Measurements from ENCODE around the gene SFMBT2. TPM values are rescaled to one million over a fixed set of nuclear protein-coding genes. Genes with fewer than 3 reads are reported as not detected.

The SFMBT2 gene
- total and polyA plus RNA-seq, 4 donors: 2.9 to 11.0 (median 6.5) TPM

- no peak for ATAC-seq (ENCODE audit: insufficient read depth, low FRiP score)
Observed at GRCh38 chr10:7425691-7426090, 14.9 kb upstream of the SFMBT2 start.

GRCh38 chr10:7424919-7425318 is 14.1 kb upstream of the SFMBT2 start:
- Histone ChIP-seq H3K9ac (ENCODE audit: insufficient read depth in 1 of 2, low read length in 2 of 2) (no peak overlapping the region), H3K27me3 (ENCODE audit: control insufficient read depth in 3 of 3, insufficient read depth in 3 of 3, low read length in 2 of 3) (peaks cover 0 to 27% (median 8%) of the 10 kb centered on the region in 3 donors), H3K27ac (ENCODE audit: low read depth in 1 of 2, low read length in 1 of 2) (no peak overlapping the region), H3K9me3 (ENCODE audit: control insufficient read depth in 4 of 4, insufficient read depth in 3 of 4, low read length in 3 of 4) (peaks cover 0 to 2% (median 0%) of the 10 kb centered on the region in 4 donors), H3K4me1 (ENCODE audit: control insufficient read depth in 5 of 5, insufficient read depth in 5 of 5, low read length in 5 of 5) (no peaks in the 10 kb centered on the region), H3K4me3 (no peak overlapping the region), H3K36me3 (ENCODE audit: control insufficient read depth in 4 of 4, insufficient read depth in 4 of 4, low read length in 4 of 4) (no peaks in the 10 kb centered on the region)
- 73 to 86% methylated on average over 3 of the region's 3 CpGs for WGBS, 2 donors
- TF ChIP-seq CTCF (IDR thresholded peaks at IDR 0.05; ENCODE audit: control extremely low read depth, extremely low read depth): no peak
- DNase-seq (no peak), ATAC-seq (ENCODE audit: insufficient read depth, low FRiP score) (no peak)

More at GRCh38 chr10:7425691-7426090, 14.9 kb upstream of the SFMBT2 start:
- H3K9ac ChIP-seq (ENCODE audit: insufficient read depth in 1 of 2, low read length in 2 of 2): no peak overlapping the region
- H3K27me3 ChIP-seq (ENCODE audit: control insufficient read depth in 3 of 3, insufficient read depth in 3 of 3, low read length in 2 of 3): peaks cover 0 to 25% (median 8%) of the 10 kb centered on the region in 3 donors
- H3K36me3 ChIP-seq (ENCODE audit: control insufficient read depth in 4 of 4, insufficient read depth in 4 of 4, low read length in 4 of 4): no peaks in the 10 kb centered on the region
- DNase-seq: no peak
- H3K4me1 ChIP-seq (ENCODE audit: control insufficient read depth in 5 of 5, insufficient read depth in 5 of 5, low read length in 5 of 5): no peaks in the 10 kb centered on the region
- no peaks in the 10 kb centered on the region for H3K9me3 ChIP-seq (ENCODE audit: control insufficient read depth in 4 of 4, insufficient read depth in 3 of 4, low read length in 3 of 4)
- no peak overlapping the region for H3K4me3 ChIP-seq
- H3K27ac ChIP-seq (ENCODE audit: low read depth in 1 of 2, low read length in 1 of 2): no peak overlapping the region
- WGBS, 2 donors: 92 to 97% methylated on average over 5 of the region's 5 CpGs
- no peak for TF ChIP-seq CTCF (IDR thresholded peaks at IDR 0.05; ENCODE audit: control extremely low read depth, extremely low read depth)

- 65 to 81% methylated on average over 12 of the region's 12 CpGs for WGBS, 2 donors
- Histone ChIP-seq H3K4me3 (no peak overlapping the region), H3K9ac (ENCODE audit: insufficient read depth in 1 of 2, low read length in 2 of 2) (no peak overlapping the region), H3K4me1 (ENCODE audit: control insufficient read depth in 5 of 5, insufficient read depth in 5 of 5, low read length in 5 of 5) (no peaks in the 10 kb centered on the region), H3K27me3 (ENCODE audit: control insufficient read depth in 3 of 3, insufficient read depth in 3 of 3, low read length in 2 of 3) (peaks cover 0 to 33% (median 8%) of the 10 kb centered on the region in 3 donors), H3K9me3 (ENCODE audit: control insufficient read depth in 4 of 4, insufficient read depth in 3 of 4, low read length in 3 of 4) (peaks cover 0 to 2% (median 0%) of the 10 kb centered on the region in 4 donors), H3K27ac (ENCODE audit: low read depth in 1 of 2, low read length in 1 of 2) (no peak overlapping the region), H3K36me3 (ENCODE audit: control insufficient read depth in 4 of 4, insufficient read depth in 4 of 4, low read length in 4 of 4) (no peaks in the 10 kb centered on the region)
- no peak for TF ChIP-seq CTCF (IDR thresholded peaks at IDR 0.05; ENCODE audit: control extremely low read depth, extremely low read depth)
- no peak for DNase-seq
- ATAC-seq (ENCODE audit: insufficient read depth, low FRiP score): no peak
Observed at GRCh38 chr10:7424315-7424714, 13.5 kb upstream of the SFMBT2 start.

GRCh38 chr10:7423521-7423920 is 12.7 kb upstream of the SFMBT2 start:
- H3K9ac ChIP-seq (ENCODE audit: insufficient read depth in 1 of 2, low read length in 2 of 2): no peak overlapping the region
- 36 to 49% methylated on average over 6 of the region's 6 CpGs for WGBS, 2 donors
- DNase-seq: no peak
- no peak overlapping the region for H3K4me3 ChIP-seq
- H3K27ac ChIP-seq (ENCODE audit: low read depth in 1 of 2, low read length in 1 of 2): no peak overlapping the region
- TF ChIP-seq CTCF (IDR thresholded peaks at IDR 0.05; ENCODE audit: control extremely low read depth, extremely low read depth): no peak
- H3K4me1 ChIP-seq (ENCODE audit: control insufficient read depth in 5 of 5, insufficient read depth in 5 of 5, low read length in 5 of 5): no peaks in the 10 kb centered on the region
- H3K9me3 ChIP-seq (ENCODE audit: control insufficient read depth in 4 of 4, insufficient read depth in 3 of 4, low read length in 3 of 4): peaks cover 0 to 2% (median 0%) of the 10 kb centered on the region in 4 donors
- H3K27me3 ChIP-seq (ENCODE audit: control insufficient read depth in 3 of 3, insufficient read depth in 3 of 3, low read length in 2 of 3): peaks cover 0 to 38% (median 13%) of the 10 kb centered on the region in 3 donors
- no peaks in the 10 kb centered on the region for H3K36me3 ChIP-seq (ENCODE audit: control insufficient read depth in 4 of 4, insufficient read depth in 4 of 4, low read length in 4 of 4)
- no peak for ATAC-seq (ENCODE audit: insufficient read depth, low FRiP score)

Data from lung (tissue), 12 donors.